Upper lobe of left lung (tissue), 4 donors: ENCODE measurements around the gene REX1BD.

Experiments
- CTCF ChIP-seq, 6 experiments: fragments of 450-650 bp in 4 of 6; fragments of 200-600 bp in 2 of 6; sonication (generic) in 2 of 6; IDR thresholded peaks; one replicate each; pipeline ENCODE4 v1.5.1; 2016 to 2019; ENCODE audit warnings: antibody characterized with exemption in 6 of 6
- POLR2A ChIP-seq, 4 donors: fragments of 450-650 bp; IDR thresholded peaks; one replicate each; pipeline ENCODE4 v1.5.1; 2016 to 2017; ENCODE audit warnings: antibody characterized with exemption in 4 of 4, mild to moderate bottlenecking in 2 of 4
- POLR2AphosphoS5 ChIP-seq, 2 donors: sonication (generic); formaldehyde crosslinking; IDR thresholded peaks; one replicate each; pipeline ENCODE4 v1.5.1; 2017; ENCODE audit warnings: antibody characterized with exemption in 2 of 2

- TF ChIP-seq CTCF (IDR thresholded peaks at IDR 0.05) (no peak), POLR2A (IDR thresholded peaks at IDR 0.05) (no peak), POLR2AphosphoS5 (IDR thresholded peaks at IDR 0.05) (no peak)
Measured at GRCh38 chr19:18594824-18595373, 6.3 kb downstream of the REX1BD start.
